ENCODE data around the gene ZNF362. TPM values are rescaled to one million over a fixed set of nuclear protein-coding genes. Genes with fewer than 3 reads are reported as not detected.
"Not testable (repeated sequence)": the region's sequence is repeated elsewhere in the genome, so short reads cannot be mapped to it uniquely, and the experiment has no call there.

Gene ZNF362
- 6.5 and 14.6 TPM in 2 replicates for total RNA-seq (2014; rRNA removed; shearing (Covaris generic))

- DNase-seq (ENCODE audit: low read depth), result peak; percentile 76
Observed at GRCh38 chr1:33256471-33257206, at the start of gene ZNF362. ZNF362 (plus strand) TSS chr1:33256492; CDS start chr1:33270575, 14,083 bp downstream.

GRCh38 chr1:33211972-33212371 lies 44.3 kb upstream of the ZNF362 start:
- DNase-seq (ENCODE audit: low read depth), result no peak

GRCh38 chr1:33219886-33220661 lies 36.2 kb upstream of the ZNF362 start:
- DNase-seq (ENCODE audit: low read depth), result peak; percentile 83

- DNase-seq (ENCODE audit: low read depth), result peak; percentile 34
Observed at GRCh38 chr1:33220676-33221384, 35.5 kb upstream of the ZNF362 start.

GRCh38 chr1:33221385-33221758 lies 34.9 kb upstream of the ZNF362 start:
- DNase-seq (ENCODE audit: low read depth), result no peak

GRCh38 chr1:33222381-33222780 lies 33.9 kb upstream of the ZNF362 start:
- no peak for DNase-seq (ENCODE audit: low read depth)

- DNase-seq (ENCODE audit: low read depth), result no peak
Observed at GRCh38 chr1:33224166-33224707, 32.1 kb upstream of the ZNF362 start.

- DNase-seq (ENCODE audit: low read depth), result no peak
Observed at GRCh38 chr1:33225586-33225985, 30.7 kb upstream of the ZNF362 start.

- DNase-seq (ENCODE audit: low read depth), result no peak
Observed at GRCh38 chr1:33228935-33229487, 27.3 kb upstream of the ZNF362 start.

- no peak for DNase-seq (ENCODE audit: low read depth)
Observed at GRCh38 chr1:33231166-33231565, 25.1 kb upstream of the ZNF362 start.

- DNase-seq (ENCODE audit: low read depth), result no peak
Observed at GRCh38 chr1:33232716-33233115, 23.6 kb upstream of the ZNF362 start.

- DNase-seq (ENCODE audit: low read depth), result no peak
Observed at GRCh38 chr1:33234131-33234530, 22.2 kb upstream of the ZNF362 start.

- no peak for DNase-seq (ENCODE audit: low read depth)
Observed at GRCh38 chr1:33234588-33234990, 21.7 kb upstream of the ZNF362 start.

- no peak for DNase-seq (ENCODE audit: low read depth)
Observed at GRCh38 chr1:33235521-33235920, 20.8 kb upstream of the ZNF362 start.

- DNase-seq (ENCODE audit: low read depth), result no peak
Observed at GRCh38 chr1:33236498-33236897, 19.8 kb upstream of the ZNF362 start.

GRCh38 chr1:33237579-33237978 lies 18.7 kb upstream of the ZNF362 start:
- DNase-seq (ENCODE audit: low read depth), result no peak

GRCh38 chr1:33238194-33238724 lies 18.0 kb upstream of the ZNF362 start:
- DNase-seq (ENCODE audit: low read depth), result not testable (repeated sequence)

- DNase-seq (ENCODE audit: low read depth), result not testable (repeated sequence)
Observed at GRCh38 chr1:33239410-33239809, 16.9 kb upstream of the ZNF362 start.

- DNase-seq (ENCODE audit: low read depth), result no peak
Observed at GRCh38 chr1:33241866-33242265, 14.4 kb upstream of the ZNF362 start.

- DNase-seq (ENCODE audit: low read depth), result no peak
Observed at GRCh38 chr1:33242652-33243051, 13.6 kb upstream of the ZNF362 start.

GRCh38 chr1:33244143-33244808 lies 12.0 kb upstream of the ZNF362 start:
- DNase-seq (ENCODE audit: low read depth), result peak; percentile 75

Data from Daoy (cell line).